IPS-11a (cell line): ENCODE results near the gene MTERF1.

Experiments used
- H3K4me3 ChIP-seq: one replicate; pipeline ENCODE4 v1.5.1; 2013; ENCODE audit warnings: low read depth, low read length, control low read depth

Gene MTERF1

GRCh38 chr7:91835826-91836368 is 44.6 kb downstream of the MTERF1 start:
- H3K4me3 ChIP-seq, result no peak overlapping the region

- no peak overlapping the region for H3K4me3 ChIP-seq
Measured at GRCh38 chr7:91835091-91835825, 45.2 kb downstream of the MTERF1 start.

GRCh38 chr7:91832493-91833045 is 47.9 kb downstream of the MTERF1 start:
- no peak overlapping the region for H3K4me3 ChIP-seq

- H3K4me3 ChIP-seq, result no peak overlapping the region
Measured at GRCh38 chr7:91827169-91827568, 53.3 kb downstream of the MTERF1 start.

GRCh38 chr7:91826377-91826776 is 54.1 kb downstream of the MTERF1 start:
- H3K4me3 ChIP-seq, result no peak overlapping the region

- H3K4me3 ChIP-seq, result no peak overlapping the region
Measured at GRCh38 chr7:91824201-91824600, 56.3 kb downstream of the MTERF1 start.
